ENCODE data around the gene NPLOC4.

Gene NPLOC4

GRCh38 chr17:81568416-81568815 is 68.5 kb downstream of the NPLOC4 start:
- no peak for DNase-seq (ENCODE audit: low read depth in 3 of 3, low spot score in 1 of 3)

- no peak for DNase-seq (ENCODE audit: low read depth in 3 of 3, low spot score in 1 of 3)
These were observed 69.7 kb downstream of the NPLOC4 start for GRCh38 chr17:81567191-81567590.

- DNase-seq (ENCODE audit: low read depth in 3 of 3, low spot score in 1 of 3), result no peak
These were observed 70.3 kb downstream of the NPLOC4 start for GRCh38 chr17:81566461-81567126.

- no peak for DNase-seq (ENCODE audit: low read depth in 3 of 3, low spot score in 1 of 3)
These were observed 71.7 kb downstream of the NPLOC4 start for GRCh38 chr17:81565231-81565630.

GRCh38 chr17:81564778-81565177 is 72.1 kb downstream of the NPLOC4 start:
- no peak for DNase-seq (ENCODE audit: low read depth in 3 of 3, low spot score in 1 of 3)

GRCh38 chr17:81563861-81564586 is 72.9 kb downstream of the NPLOC4 start:
- DNase-seq (ENCODE audit: low read depth in 3 of 3, low spot score in 1 of 3), result no peak

GRCh38 chr17:81561494-81561885 is 75.4 kb downstream of the NPLOC4 start:
- no peak for DNase-seq (ENCODE audit: low read depth in 3 of 3, low spot score in 1 of 3)

GRCh38 chr17:81558941-81559806 is 77.7 kb downstream of the NPLOC4 start:
- DNase-seq (ENCODE audit: low read depth in 3 of 3, low spot score in 1 of 3), result no peak

GRCh38 chr17:81558115-81558468 is 78.8 kb downstream of the NPLOC4 start:
- no peak for DNase-seq (ENCODE audit: low read depth in 3 of 3, low spot score in 1 of 3)

- DNase-seq (ENCODE audit: low read depth in 3 of 3, low spot score in 1 of 3), result no peak
These were observed 79.4 kb downstream of the NPLOC4 start for GRCh38 chr17:81557276-81558114.

- DNase-seq (ENCODE audit: low read depth in 3 of 3, low spot score in 1 of 3), result no peak
These were observed 80.0 kb downstream of the NPLOC4 start for GRCh38 chr17:81556863-81557262.

- DNase-seq (ENCODE audit: low read depth in 3 of 3, low spot score in 1 of 3), result no peak
These were observed 80.7 kb downstream of the NPLOC4 start for GRCh38 chr17:81556175-81556691.

- no peak for DNase-seq (ENCODE audit: low read depth in 3 of 3, low spot score in 1 of 3)
These were observed 83.2 kb downstream of the NPLOC4 start for GRCh38 chr17:81553616-81554181.

- DNase-seq (ENCODE audit: low read depth in 3 of 3, low spot score in 1 of 3), result peak; percentile 36 to 56 (median 43)
These were observed 83.8 kb downstream of the NPLOC4 start for GRCh38 chr17:81553018-81553615.

- DNase-seq (ENCODE audit: low read depth in 3 of 3, low spot score in 1 of 3), result peak; percentile 51 to 75 (median 54)
These were observed 84.5 kb downstream of the NPLOC4 start, which contains the start of gene FAAP100 for GRCh38 chr17:81552244-81553017. TSS of gene FAAP100 (minus strand) at chr17:81552353. CDS start at chr17:81552330, 23 bp downstream.

- DNase-seq (ENCODE audit: low read depth in 3 of 3, low spot score in 1 of 3), result no peak
These were observed 85.3 kb downstream of the NPLOC4 start for GRCh38 chr17:81551458-81552243.

- DNase-seq (ENCODE audit: low read depth in 3 of 3, low spot score in 1 of 3), result no peak
These were observed 86.0 kb downstream of the NPLOC4 start for GRCh38 chr17:81550830-81551457.

- DNase-seq (ENCODE audit: low read depth in 3 of 3, low spot score in 1 of 3), result no peak
These were observed 86.6 kb downstream of the NPLOC4 start for GRCh38 chr17:81550285-81550684.
